ENCODE measurements around the gene SUN1.

GRCh38 chr7:896346-897075, 64.2 kb downstream of the SUN1 start:
- TF ChIP-seq CTCF (IDR thresholded peaks at IDR 0.05 in 2 of 3, conservative IDR thresholded peaks at IDR 0.05 in 1 of 3; ENCODE audit: borderline replicate concordance in 1 of 3, insufficient read depth in 1 of 3, low read depth in 2 of 3, low read length in 2 of 3) (no peak), POLR2A (IDR thresholded peaks at IDR 0.05; ENCODE audit: borderline replicate concordance, extremely low read depth, insufficient read depth, insufficient read length) (no peak), MAX (IDR thresholded peaks at IDR 0.05) (no peak), REST (IDR thresholded peaks at IDR 0.05; ENCODE audit: low read depth) (no peak), CEBPB (IDR thresholded peaks at IDR 0.05; ENCODE audit: low read depth) (no peak), EZH2 (IDR thresholded peaks at IDR 0.05) (no peak), POLR2AphosphoS5 (IDR thresholded peaks at IDR 0.05; ENCODE audit: low read depth, low read length) (no peak), ATF3 (IDR thresholded peaks at IDR 0.05) (no peak), RAD21 (IDR thresholded peaks at IDR 0.05; ENCODE audit: low read depth) (no peak), YY1 (IDR thresholded peaks at IDR 0.05; ENCODE audit: extremely low read depth, insufficient replicate concordance, low read depth, low read length) (no peak), JUND (IDR thresholded peaks at IDR 0.05) (no peak), SIN3A (IDR thresholded peaks at IDR 0.05; ENCODE audit: low read depth) (no peak), EZH2phosphoT487 (IDR thresholded peaks at IDR 0.05; ENCODE audit: borderline replicate concordance) (no peak)
